Prostate gland (tissue), 2 donors: ENCODE data around the gene OR2V2.

Source experiments
- CTCF ChIP-seq, 4 experiments: fragments of 200-600 bp in 2 of 4; fragments of 450-650 bp in 2 of 4; sonication (generic) in 2 of 4; IDR thresholded peaks; 1 replicate in 3 of 4; 2 replicates in 1 of 4; pipeline ENCODE4 v1.5.1; 2016 to 2019; ENCODE audit warnings: antibody characterized with exemption in 4 of 4, mild to moderate bottlenecking in 2 of 4, moderate library complexity in 2 of 4
- POLR2A ChIP-seq: fragments of 450-650 bp; IDR thresholded peaks from one replicate; pipeline ENCODE4 v1.6.1; 2016; ENCODE audit warnings: antibody characterized with exemption, mild to moderate bottlenecking
- POLR2AphosphoS5 ChIP-seq: sonication (generic); formaldehyde crosslinking; IDR thresholded peaks from one replicate; pipeline ENCODE4 v1.6.1; 2017; ENCODE audit warnings: antibody characterized with exemption

- no peak for TF ChIP-seq CTCF (IDR thresholded peaks at IDR 0.05)
- no peak for TF ChIP-seq POLR2AphosphoS5
- no peak for TF ChIP-seq POLR2A
Measured at GRCh38 chr5:181203093-181203711, 55.8 kb downstream of the OR2V2 start.
